T-helper 1 cell (primary cell): ENCODE results near the gene DIPK2B.

Experiments
- DNase-seq, 5 donors: peaks; one replicate each; pipeline ENCODE4 v3.0.0-alpha.2; 2012 to 2020
- total RNA-seq, 4 donors: gene quantifications; one replicate each; lab custom pipeline; 2026; lab: John Stamatoyannopoulos, UW

Gene DIPK2B
- total RNA-seq, result 0 reads per million in 4 donors

- DNase-seq, result no peak
Measured at GRCh38 chrX:45200741-45201234, at the start of gene DIPK2B. Gene DIPK2B (minus strand): TSS chrX:45200876. CDS start chrX:45200826, 50 bp downstream.

GRCh38 chrX:45240301-45240700 is 39.6 kb upstream of the DIPK2B start:
- DNase-seq, result no peak

- DNase-seq, result no peak
Measured at GRCh38 chrX:45238489-45238888, 37.8 kb upstream of the DIPK2B start.

- no peak for DNase-seq
Measured at GRCh38 chrX:45233531-45233930, 32.9 kb upstream of the DIPK2B start.

- DNase-seq, result peak in 1 of 5 donors; percentile 4
Measured at GRCh38 chrX:45232139-45232538, 31.5 kb upstream of the DIPK2B start.

- DNase-seq, result no peak
Measured at GRCh38 chrX:45230410-45230809, 29.7 kb upstream of the DIPK2B start.

- DNase-seq, result no peak
Measured at GRCh38 chrX:45229348-45229747, 28.7 kb upstream of the DIPK2B start.

- DNase-seq, result no peak
Measured at GRCh38 chrX:45228126-45228525, 27.4 kb upstream of the DIPK2B start.

GRCh38 chrX:45208121-45208856 is 7.6 kb upstream of the DIPK2B start:
- no peak for DNase-seq

GRCh38 chrX:45202171-45202570 is 1.5 kb upstream of the DIPK2B start:
- DNase-seq, result no peak

GRCh38 chrX:45198706-45199105 is 2.0 kb downstream of the DIPK2B start:
- no peak for DNase-seq

GRCh38 chrX:45198301-45198700 is 2.4 kb downstream of the DIPK2B start:
- no peak for DNase-seq

- no peak for DNase-seq
Measured at GRCh38 chrX:45196701-45197100, 4.0 kb downstream of the DIPK2B start.

GRCh38 chrX:45191820-45192409 is 8.8 kb downstream of the DIPK2B start:
- DNase-seq, result no peak

GRCh38 chrX:45191383-45191782 is 9.3 kb downstream of the DIPK2B start:
- peak in 1 of 5 donors; percentile 8 for DNase-seq

- DNase-seq, result no peak
Measured at GRCh38 chrX:45187731-45188130, 12.9 kb downstream of the DIPK2B start.

GRCh38 chrX:45186643-45187026 is 14.0 kb downstream of the DIPK2B start:
- DNase-seq, result no peak

GRCh38 chrX:45184211-45184610 is 16.5 kb downstream of the DIPK2B start:
- DNase-seq, result no peak

GRCh38 chrX:45172890-45173289 is 27.8 kb downstream of the DIPK2B start:
- DNase-seq, result no peak

GRCh38 chrX:45166781-45167180 is 33.9 kb downstream of the DIPK2B start:
- no peak for DNase-seq

- DNase-seq, result no peak
Measured at GRCh38 chrX:45165726-45166125, 35.0 kb downstream of the DIPK2B start.

GRCh38 chrX:45164995-45165394 is 35.7 kb downstream of the DIPK2B start:
- no peak for DNase-seq

GRCh38 chrX:45164021-45164621 is 36.6 kb downstream of the DIPK2B start:
- no peak for DNase-seq

GRCh38 chrX:45157647-45158046 is 43.0 kb downstream of the DIPK2B start:
- DNase-seq, result no peak
